ES-I3 (cell line): ENCODE data around the gene MCRIP1.

Experiments
- H3K36me3 ChIP-seq: 2 replicates; pipeline ENCODE4 v1.6.1; 2013; ENCODE audit warnings: mild to moderate bottlenecking, low read length, control low read depth, moderate library complexity; ENCODE audit not compliant: insufficient read depth
- H3K4me1 ChIP-seq: 2 replicates; pipeline ENCODE4 v1.6.1; 2013; ENCODE audit warnings: mild to moderate bottlenecking, control low read depth, low read length; ENCODE audit not compliant: insufficient read depth
- H3K9ac ChIP-seq: 2 replicates; pipeline ENCODE4 v1.6.1; 2013; ENCODE audit warnings: low read depth, mild to moderate bottlenecking, low read length, moderate library complexity
- H3K9me3 ChIP-seq: 2 replicates; pipeline ENCODE4 v1.6.1; 2013; ENCODE audit warnings: mild to moderate bottlenecking, low read length, moderate library complexity; ENCODE audit not compliant: control insufficient read depth, insufficient read depth

MCRIP1 gene

DNA sequence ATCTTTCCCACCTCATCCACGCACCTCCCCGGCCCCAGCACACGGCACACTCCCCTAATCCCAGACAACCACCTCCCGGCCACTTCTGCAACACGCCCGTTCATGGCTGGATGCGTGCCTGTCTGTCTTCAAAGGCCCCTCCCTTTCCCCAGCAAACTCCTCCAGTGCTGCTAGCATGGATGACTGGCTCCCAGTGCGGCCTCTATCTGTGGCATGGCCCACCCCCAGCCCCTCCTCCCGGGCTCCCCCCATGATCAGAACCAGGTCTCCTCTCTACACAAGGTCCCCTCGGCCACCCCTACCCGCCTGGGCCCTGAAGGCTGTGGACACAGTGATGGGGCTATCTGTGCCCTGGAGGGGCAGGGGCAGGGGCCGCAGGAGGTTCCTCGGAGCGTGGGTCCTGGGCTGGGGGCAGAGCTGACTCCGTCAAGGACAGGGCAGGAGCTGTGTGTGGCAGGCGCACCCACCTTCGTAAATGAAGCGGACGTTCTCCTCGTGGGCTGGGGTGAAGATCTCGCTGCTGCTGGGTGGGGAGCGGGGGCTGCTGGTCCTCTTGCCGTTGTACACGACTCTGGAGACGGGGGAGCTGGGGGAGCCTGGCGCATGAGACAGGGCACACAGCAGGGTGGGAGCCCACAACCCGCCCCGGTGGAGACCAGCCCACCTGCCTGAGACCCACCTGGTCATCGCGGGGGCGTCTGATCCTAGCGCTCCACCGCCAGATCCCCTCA is 9.1 kb downstream of the MCRIP1 start:
- H3K4me1 ChIP-seq = peaks cover 9% of the 10 kb centered on the region; the same call in 1 of the 2 replicates
- H3K36me3 ChIP-seq = no peaks in the 10 kb centered on the region
- H3K9ac ChIP-seq = no peak overlapping the region
- H3K9me3 ChIP-seq = no peaks in the 10 kb centered on the region

DNA sequence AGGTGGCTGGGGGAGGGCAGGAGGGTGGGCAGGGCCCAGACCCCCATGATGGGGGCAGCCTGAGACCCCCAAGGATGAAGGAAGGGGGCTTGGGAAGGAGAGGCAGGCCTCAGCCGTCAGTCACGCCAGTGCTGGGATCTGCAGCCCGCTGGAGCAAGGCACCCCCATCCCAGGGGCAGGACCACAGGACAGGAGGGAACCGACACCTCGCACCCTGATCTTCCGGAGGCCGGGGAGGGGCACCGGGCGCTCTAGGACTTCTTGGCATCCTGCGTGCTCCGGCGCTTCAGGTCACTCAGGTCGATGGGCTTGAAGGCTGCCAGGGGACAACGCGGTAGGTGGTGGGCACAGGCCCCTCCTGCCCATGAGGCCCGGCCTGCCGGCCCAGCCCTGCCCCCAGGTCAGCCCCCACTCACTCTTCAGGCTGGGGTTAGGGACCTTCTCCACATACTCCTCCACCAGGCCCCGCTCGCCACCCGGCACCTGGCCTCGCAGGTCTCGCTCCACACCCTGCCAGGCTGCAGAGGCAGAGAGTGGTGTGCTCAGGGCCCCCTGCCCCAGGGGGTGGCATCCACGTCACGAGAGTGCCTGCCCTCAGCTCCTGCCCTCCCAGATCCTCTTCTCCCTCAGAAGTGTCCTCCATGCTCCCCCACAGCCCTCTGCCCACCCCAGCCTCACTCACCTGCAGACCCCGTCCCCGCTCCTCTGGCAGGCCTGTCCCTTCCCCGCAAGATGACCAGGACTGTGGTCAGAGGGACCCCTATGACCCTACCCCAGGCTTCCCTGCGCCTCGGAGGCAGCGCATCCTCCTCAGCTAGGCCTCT is 9.9 kb downstream of the MCRIP1 start:
- Histone ChIP-seq H3K36me3 (no peaks in the 10 kb centered on the region), H3K9me3 (no peaks in the 10 kb centered on the region), H3K9ac (no peak overlapping the region), H3K4me1 (peaks cover 3% of the 10 kb centered on the region; the same call in 1 of the 2 replicates)

DNA sequence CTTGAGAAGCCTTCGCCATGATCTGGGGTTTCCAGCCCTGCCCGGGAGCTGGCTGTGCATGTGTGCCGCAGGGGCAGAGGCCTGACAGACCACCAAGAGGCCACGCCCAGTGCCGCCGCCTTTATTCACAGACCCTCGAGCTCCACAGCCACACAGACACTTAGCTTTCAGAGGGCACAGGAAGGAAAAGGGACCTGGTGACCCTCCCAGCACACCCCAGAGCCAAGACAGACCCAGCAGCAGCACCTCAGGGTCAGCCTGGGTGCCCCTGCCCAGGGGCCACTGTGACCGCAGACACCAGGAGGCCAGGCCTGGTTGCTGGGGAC is 10.8 kb downstream of the MCRIP1 start:
- no peak overlapping the region for H3K9ac ChIP-seq

DNA sequence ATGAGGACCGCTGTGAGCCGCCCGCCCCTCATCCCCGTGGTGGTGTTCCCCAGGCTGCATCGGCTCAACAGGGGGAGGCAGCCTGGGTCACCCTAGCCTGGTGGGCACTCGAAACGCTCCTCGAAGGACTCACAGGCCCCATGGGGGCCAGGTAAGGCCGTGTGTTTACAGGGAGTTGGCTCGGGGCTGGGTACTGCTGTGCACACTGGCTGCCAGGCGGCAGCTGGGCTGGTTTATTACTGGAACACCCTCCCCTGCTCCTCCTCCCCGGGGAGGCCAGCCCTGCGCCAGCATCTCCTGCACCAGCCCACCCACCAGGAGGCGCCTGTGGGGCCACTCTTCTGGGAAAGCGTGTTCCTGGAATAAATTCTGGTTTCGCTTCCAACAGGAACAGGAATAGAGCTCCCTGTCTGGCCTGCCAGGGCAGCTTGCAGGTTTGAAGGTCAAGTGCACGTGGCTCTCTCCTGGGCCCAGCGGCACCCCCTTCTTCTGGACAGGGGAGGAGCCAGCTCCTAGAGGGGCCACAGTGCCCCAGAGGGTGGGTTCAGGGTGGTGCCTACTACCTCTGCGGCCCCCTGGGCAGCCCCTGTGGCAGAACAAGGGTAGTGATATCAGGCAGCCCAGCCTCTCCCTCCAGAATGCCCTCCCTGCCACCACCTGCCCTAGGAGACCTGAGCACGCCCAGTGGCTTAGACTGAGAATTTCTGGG is 11.3 kb downstream of the MCRIP1 start:
- no peak overlapping the region for H3K9ac ChIP-seq
- no peaks in the 10 kb centered on the region for H3K36me3 ChIP-seq
- peaks cover 3% of the 10 kb centered on the region; the same call in 1 of the 2 replicates for H3K4me1 ChIP-seq
- no peaks in the 10 kb centered on the region for H3K9me3 ChIP-seq

More for the DNA sequence above, 10.8 kb downstream of the MCRIP1 start:
- no peaks in the 10 kb centered on the region for H3K36me3 ChIP-seq
- peaks cover 3% of the 10 kb centered on the region; the same call in 1 of the 2 replicates for H3K4me1 ChIP-seq
- H3K9me3 ChIP-seq = no peaks in the 10 kb centered on the region

DNA sequence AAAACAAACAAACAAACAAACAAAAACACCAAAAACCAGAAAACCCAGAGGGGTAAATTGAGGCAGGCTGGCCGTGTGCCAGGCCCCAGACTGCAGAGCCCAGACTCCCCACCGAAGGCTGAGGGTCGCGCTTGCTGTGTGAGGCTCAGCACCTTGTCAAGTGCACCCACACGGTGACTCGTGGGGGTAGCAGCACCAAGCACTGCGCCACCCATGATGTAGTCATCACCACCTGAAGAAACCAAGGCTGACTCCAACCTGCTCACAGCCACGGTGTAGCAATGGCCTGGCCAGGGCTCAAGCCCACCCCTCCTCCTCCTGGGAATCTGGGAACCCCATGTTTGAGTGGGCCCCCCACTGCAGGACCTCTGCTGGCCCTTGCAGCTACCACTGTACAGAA is 11.9 kb downstream of the MCRIP1 start:
- Histone ChIP-seq H3K9me3 (no peaks in the 10 kb centered on the region), H3K4me1 (peaks cover 3% of the 10 kb centered on the region; the same call in 1 of the 2 replicates), H3K9ac (no peak overlapping the region), H3K36me3 (no peaks in the 10 kb centered on the region)

DNA sequence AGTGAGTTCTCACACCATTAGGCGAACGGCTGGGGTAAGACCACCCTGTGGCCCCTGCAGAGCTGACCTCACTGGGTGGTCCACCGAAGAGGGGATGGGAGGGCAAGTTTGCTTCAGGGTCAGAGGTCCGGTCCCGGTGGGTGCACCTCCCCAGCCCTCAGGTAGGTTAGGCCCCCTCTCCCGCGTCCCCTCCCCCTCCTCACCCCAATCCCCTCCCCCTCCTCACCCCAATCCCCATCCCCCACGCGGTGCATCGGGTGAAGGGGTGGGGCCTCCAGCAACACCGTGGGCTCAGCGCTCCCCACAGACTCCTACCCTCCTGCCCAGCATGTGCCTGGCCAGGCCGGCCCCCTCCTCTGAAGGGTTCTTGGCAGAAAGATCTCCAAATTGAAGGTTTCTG is 13.4 kb downstream of the MCRIP1 start:
- Histone ChIP-seq H3K9me3 (no peaks in the 10 kb centered on the region), H3K4me1 (peaks cover 5% of the 10 kb centered on the region; the same call in 1 of the 2 replicates), H3K9ac (no peak overlapping the region), H3K36me3 (no peaks in the 10 kb centered on the region)

DNA sequence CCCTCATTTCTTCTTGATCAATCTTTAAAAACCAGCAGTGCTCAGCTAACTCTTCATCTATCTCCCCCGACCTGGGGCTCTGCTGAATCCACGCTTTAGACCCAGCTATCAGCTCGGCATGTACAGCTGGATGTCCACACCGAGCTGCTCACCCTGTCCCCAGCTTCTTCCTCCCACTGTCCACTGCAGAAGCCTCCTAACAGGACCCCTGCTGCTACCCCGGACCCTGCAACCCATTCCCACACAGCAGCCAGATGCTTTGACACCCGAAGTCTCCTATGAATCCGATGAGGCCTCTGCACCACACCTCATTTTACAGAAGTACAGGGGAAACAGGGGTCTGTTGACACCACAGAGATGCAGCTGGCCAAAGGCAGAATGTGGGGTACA is 15.3 kb downstream of the MCRIP1 start:
- no peaks in the 10 kb centered on the region for H3K9me3 ChIP-seq
- H3K9ac ChIP-seq = no peak overlapping the region
- peaks cover 5% of the 10 kb centered on the region; the same call in 1 of the 2 replicates for H3K4me1 ChIP-seq
- no peaks in the 10 kb centered on the region for H3K36me3 ChIP-seq

DNA sequence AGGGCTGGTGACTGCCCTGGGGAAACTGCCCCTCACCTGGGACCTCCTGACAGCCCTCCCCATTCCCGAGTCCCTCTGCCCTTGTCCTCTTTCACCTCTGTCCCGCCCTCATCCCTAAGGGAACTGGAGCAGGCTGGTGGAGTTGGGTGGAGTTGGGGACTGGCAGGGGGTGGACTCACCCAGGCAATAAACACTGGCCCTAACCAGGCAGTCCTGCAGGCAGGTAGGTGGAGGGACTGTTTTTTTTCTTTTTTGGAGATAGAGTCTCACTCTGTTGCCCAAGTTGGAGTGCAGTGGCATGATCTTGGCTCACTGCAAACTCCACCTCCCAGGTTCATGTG is 17.5 kb downstream of the MCRIP1 start:
- no peaks in the 10 kb centered on the region for H3K9me3 ChIP-seq
- no peaks in the 10 kb centered on the region for H3K36me3 ChIP-seq
- peaks cover 5% of the 10 kb centered on the region; the same call in 1 of the 2 replicates for H3K4me1 ChIP-seq
- no peak overlapping the region for H3K9ac ChIP-seq

DNA sequence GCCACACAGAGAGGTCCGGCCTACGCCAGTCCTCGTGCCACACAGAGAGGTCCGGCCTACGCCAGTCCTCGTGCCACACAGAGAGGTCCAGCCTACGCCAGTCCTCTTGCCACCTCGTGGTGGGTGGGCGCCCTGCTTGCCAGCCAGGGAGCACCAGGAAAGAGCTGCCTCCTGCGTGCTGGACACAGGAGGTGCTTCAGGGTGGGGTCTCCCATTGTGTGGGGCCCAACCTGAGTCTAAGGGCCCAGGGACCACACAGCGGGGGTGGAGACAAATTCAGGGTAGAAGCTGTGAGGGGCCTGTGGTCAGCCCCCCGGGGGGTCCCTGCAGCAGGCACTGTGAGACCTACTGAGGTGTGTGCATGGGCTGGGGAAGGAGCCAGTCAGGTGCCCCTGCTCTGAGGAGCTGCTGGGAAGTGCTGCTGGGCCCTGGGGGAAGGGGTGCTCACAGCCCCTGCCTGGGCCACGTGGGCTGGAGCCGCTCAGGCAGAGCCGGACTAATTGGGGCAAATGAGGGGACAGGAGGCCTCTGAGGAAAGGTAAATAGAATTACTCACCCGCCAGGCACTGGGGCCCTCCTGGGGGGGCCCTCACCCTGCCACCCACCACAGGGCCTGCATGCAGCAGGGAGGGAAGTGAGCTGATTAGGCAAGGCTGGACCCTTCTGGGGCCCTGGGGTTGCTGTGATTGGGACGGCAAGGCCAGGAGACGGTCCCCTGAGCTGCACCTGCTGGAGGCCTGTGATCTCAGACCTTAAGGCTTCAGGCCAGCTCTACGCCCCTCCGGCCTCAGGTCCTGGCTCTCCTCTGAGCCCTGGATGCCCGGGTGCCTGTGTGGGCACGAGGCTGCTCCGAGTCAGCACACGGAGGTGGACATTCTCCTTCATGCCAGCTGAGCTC is 18.1 kb downstream of the MCRIP1 start:
- Histone ChIP-seq H3K9me3 (no peaks in the 10 kb centered on the region), H3K36me3 (no peaks in the 10 kb centered on the region), H3K9ac (no peak overlapping the region), H3K4me1 (peaks cover 5% of the 10 kb centered on the region; the same call in 1 of the 2 replicates)

DNA sequence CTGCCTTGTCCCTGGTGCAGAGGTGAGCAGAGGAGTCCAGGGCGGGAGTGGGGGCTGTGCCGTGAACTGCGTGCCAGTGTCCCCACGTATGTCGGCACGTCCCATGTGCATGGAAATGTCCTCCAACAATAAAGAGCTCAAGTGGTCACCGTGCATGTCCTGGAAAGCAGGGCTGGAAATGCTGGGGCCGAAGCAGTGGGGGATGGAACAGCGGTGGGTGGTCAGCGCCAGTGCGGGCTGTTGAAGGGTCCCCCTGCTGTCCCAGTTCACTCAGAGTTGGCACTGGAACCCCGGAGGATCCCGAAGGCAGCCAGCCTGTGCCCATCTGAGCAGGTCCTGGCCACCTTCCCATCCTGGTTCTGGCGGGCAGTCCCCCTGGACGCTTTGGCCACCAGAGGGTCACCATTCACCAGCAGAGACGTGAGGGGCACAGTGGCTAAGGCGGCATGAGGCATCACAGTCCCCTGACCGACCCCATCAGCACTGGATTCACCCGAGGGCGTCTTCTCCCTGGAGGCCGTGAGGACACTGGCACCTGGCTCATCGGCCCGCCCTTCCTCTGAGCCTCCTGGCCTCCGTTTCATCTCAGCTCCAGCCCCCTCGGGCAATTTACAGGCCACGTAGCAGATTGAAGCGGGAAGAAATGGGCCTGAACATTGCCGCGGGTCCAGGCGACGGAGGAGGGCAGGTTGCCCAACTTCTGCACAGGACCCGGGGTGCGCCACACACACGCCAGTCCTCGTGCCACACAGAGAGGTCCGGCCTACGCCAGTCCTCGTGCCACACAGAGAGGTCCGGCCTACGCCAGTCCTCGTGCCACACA is 19.0 kb downstream of the MCRIP1 start:
- Histone ChIP-seq H3K4me1 (peaks cover 5% of the 10 kb centered on the region; the same call in 1 of the 2 replicates), H3K9ac (no peak overlapping the region), H3K36me3 (no peaks in the 10 kb centered on the region), H3K9me3 (no peaks in the 10 kb centered on the region)

DNA sequence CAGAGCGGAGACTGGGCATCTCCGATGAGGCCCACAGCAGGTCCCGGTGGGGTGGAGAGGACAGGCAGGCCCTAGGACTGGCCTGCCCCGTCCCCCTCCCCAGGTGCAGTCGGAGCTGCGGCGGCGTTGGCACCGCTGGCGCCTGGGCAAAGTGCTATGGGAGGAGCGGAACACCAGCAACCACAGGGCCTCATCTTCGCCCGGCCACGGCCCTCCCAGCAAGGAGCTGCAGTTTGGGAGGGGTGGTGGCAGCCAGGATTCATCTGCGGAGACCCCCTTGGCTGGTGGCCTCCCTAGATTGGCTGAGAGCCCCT is 19.8 kb downstream of the MCRIP1 start:
- peaks cover 5% of the 10 kb centered on the region; the same call in 1 of the 2 replicates for H3K4me1 ChIP-seq

DNA sequence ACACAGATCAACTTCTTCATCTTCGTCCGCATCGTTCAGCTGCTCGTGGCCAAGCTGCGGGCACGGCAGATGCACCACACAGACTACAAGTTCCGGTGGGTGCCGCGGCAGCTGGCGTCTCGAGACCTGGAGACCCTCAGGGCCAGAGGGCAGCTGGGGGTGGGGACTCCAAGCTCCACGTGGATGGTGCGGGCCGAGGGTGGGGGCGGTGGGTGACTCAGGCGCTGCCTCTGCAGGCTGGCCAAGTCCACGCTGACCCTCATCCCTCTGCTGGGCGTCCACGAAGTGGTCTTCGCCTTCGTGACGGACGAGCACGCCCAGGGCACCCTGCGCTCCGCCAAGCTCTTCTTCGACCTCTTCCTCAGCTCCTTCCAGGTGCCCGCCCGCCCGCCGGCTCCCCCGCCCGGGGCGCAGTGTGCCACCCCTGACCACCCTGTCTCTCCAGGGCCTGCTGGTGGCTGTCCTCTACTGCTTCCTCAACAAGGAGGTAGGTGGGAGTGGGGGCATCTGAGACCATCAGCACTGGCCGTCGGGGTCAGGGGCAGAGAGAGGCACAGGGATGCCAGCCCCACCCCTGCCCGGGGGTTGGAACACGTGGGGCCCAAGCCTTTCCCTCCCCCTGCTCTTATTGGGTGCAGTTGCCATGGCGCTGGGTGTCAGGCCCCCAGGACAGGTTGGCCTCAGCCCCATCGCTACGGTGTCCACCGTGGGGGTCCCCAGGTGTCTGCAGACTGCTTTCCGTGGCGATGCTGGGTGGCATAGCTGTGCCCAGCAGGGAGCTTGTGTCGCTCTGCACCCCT is 20.3 kb downstream of the MCRIP1 start:
- Histone ChIP-seq H3K9me3 (no peaks in the 10 kb centered on the region), H3K4me1 (peaks cover 5% of the 10 kb centered on the region; the same call in 1 of the 2 replicates), H3K36me3 (no peaks in the 10 kb centered on the region), H3K9ac (no peak overlapping the region)

More for the DNA sequence above, 19.8 kb downstream of the MCRIP1 start:
- Histone ChIP-seq H3K9me3 (no peaks in the 10 kb centered on the region), H3K36me3 (no peaks in the 10 kb centered on the region), H3K9ac (no peak overlapping the region)
